ENCODE measurements around the gene WASF2.
"Not testable (repeated sequence)": the region's sequence is repeated elsewhere in the genome, so short reads cannot be mapped to it uniquely, and the experiment has no call there.

Gene WASF2, protein sequence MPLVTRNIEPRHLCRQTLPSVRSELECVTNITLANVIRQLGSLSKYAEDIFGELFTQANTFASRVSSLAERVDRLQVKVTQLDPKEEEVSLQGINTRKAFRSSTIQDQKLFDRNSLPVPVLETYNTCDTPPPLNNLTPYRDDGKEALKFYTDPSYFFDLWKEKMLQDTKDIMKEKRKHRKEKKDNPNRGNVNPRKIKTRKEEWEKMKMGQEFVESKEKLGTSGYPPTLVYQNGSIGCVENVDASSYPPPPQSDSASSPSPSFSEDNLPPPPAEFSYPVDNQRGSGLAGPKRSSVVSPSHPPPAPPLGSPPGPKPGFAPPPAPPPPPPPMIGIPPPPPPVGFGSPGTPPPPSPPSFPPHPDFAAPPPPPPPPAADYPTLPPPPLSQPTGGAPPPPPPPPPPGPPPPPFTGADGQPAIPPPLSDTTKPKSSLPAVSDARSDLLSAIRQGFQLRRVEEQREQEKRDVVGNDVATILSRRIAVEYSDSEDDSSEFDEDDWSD

DNA sequence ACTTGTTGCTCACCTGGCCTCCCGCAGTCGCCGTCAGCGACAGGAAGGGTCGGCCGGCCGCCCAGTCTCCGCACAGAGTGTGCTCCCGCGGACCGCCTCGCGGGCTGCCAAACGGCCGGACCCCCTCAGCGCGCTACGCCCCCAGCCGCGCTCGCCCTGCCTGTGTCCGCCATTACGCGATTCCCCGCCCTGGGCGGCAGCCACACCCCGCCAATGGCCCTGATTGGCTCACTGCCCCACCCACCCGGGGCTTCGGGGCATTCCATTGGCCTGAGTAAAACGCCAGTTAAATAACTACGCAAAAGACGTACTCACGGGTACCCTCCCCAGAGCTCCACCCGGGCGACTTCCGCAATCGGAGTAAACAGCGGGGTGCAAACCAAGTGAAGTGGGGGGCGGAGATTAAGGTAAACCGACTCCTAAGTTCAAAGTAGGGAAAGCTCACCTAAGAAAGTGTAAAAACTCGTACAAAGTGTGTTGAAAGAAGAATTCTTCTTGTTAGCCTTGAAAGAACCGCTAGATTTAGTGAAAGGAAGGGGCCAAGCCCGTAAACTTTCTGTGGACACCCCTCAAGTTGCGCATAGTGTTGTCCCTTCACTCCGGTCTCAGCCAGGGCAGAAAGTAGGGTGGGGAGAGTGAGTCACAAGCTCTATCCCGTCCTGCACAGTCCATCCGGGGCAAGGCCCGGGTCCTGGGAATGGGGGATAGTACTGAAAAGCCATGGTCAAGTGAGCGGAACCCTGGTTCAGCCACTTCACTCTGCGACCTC, at the start of gene WASF2:
Gene WASF2, minus strand, starts transcription at position 195 of the 769 bp plus-strand sequence. CDS start 61,277 bp downstream, outside the sequence.
- DNase-seq: peak; percentile 98

DNA sequence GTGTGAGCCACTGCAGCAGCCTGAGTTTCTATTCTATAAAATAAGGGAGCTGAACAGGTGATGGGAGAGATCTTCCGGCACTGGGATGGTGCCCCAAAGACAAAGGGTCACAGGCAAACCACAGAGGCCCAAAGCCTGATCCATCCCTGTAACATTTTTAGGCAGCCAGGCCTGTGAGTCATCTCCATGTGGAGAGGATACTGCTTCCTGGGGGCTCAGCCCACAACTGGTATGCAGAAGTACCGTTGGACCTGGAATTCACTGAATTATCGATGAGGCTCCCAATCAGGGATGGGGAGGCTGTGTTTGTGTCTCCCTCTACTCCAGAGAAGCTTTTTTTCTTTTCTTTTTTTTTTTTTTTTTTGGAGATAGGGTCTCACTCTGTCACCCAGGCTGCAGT, 48.8 kb upstream of the WASF2 start:
- DNase-seq: no peak

DNA sequence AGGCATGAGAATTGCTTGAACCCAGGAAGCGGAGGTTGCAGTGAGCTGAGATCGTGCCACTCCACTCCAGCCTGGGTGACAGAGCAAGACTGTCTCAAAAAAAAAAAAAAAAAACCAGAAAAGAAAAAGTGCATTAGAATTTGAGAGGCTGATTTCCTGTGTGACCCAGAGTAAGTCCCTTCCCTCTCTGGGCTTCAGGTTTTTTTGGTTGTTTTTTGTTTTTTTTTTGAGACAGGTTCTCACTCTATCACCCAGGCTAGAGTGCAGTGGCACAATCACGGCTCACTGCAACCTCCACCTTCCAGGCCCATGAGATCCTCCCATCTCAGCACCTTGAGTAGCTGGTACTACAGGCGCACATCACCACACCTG, 48.3 kb upstream of the WASF2 start:
- DNase-seq: not testable (repeated sequence)

DNA sequence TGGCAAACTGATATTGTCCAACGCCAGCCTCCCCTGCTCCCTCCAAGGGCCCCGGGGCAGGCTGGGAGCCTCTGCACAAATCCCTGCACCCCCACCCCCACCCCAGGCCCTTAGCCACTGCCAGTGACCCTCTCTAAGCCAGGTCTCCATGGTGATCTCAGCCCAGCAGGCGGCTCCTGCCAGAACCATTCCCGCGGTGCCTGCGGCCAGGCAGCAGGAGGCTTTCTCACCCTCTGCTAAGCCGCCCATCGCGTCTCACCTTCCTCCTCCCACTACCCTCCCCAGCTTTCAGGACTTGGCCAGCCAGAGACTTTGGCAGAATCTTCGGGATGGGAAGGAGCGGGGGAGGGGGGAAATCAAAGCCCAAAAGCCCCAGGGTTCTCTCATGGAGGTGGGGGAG, 46.8 kb upstream of the WASF2 start:
- DNase-seq: peak; percentile 80

DNA sequence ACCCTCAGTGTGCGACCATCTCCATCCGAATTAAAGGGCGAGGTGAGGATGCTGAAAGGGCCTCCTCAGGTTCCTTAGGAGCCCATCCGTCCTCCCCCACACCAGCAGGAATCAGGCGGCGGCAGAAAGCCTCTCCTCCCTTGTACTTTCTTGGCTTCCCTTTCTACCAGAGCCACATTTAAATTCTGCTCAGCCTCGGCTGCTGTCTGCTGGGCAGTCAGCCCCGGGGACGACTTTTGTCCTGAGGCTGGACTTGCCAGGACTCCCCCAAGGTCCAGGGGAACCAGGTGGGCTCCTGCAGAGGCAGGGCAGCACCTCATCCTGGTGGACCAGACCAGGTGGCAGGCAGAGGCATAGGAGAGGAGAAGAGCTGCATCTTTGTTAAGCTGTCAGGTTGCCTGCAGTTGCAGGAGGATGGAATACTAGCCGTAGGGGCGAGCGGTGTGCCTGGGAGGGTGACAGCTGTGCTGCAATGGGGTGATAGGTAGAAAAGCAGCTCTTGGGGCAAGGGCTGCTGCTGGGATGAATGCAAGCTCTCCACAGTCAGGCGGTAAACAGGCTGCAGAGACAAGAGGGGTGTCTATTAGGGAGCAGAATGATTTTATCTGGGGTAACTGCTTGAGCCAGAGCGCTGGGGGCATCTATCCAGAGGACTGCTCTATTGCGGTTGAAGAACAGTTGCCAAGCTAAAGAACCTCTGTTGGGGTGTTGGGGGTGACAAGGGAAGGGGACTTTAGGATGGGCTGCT, 46.2 kb upstream of the WASF2 start:
- DNase-seq: no peak

DNA sequence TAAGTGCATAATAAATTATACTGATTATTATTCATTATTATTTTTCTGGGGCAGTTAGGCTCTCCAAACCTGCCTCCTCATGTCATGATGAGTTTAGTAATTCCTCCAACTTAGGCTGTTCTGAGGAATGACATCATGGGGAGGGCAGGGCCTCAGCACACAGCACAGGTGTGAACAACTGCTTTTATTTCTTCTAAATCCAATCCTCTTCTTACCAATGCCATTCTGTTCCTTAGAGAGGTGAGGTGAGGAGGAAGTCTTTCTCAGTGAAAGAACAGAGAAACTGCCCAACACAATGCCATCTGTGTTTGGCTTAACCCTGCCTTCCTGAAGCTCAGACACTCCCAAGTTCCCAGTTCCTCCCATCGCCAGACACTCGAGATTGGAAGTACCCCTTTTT, 45.4 kb upstream of the WASF2 start:
- no peak for DNase-seq

DNA sequence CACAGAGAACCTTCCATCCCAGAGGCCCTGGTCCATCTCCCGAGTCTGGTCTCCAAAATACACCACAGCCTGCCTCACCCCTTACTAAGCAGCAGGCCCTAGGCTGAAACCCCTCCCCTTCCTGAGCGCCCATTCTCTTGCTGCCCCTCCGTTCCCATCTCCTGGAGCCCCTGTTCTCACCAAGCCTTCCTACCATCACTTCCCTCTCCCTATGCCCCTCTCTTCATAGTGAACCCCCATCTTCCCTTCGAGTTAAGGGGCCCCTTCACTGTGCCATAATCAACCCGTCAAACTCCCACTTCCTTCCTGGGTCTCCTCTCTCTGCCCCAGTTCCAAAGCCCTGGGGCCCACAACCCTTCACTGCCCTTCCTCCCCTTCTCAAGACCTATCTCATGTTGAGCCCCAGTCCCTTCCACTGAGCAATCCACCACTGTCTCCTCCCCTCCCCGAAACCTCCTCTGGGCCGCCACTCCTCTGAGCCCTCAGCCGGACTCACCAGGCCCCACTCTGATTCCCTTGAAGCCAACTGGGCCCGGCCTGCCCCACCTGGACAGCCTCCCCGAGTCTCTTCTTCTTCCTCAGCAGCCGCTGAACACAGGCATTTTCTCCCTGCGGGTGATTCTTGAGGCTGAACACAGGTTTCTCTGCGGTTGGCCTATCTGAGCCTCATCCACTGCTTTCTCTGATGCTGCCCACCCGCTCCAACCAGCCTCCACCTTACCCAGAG, 42.2 kb upstream of the WASF2 start:
- DNase-seq: no peak

DNA sequence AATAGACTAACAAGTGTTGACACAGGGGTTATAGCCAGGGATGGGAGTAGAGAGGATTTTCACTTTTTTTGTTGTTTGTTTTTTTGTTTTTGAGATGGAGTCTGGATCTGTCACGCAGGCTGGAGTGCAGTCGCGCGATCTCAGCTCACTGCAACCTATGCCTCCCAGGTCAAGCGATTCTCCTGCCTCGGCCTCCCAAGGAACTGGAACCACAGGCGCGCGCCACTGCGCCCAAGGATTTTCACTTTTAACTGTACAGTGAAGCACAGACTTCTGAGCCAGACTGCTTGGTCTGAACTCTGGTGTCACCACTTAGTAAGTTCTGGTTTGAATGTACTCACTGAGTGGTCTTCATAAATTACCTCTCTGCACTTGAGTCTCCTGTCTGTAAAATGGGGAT, 40.2 kb upstream of the WASF2 start:
- no peak for DNase-seq

DNA sequence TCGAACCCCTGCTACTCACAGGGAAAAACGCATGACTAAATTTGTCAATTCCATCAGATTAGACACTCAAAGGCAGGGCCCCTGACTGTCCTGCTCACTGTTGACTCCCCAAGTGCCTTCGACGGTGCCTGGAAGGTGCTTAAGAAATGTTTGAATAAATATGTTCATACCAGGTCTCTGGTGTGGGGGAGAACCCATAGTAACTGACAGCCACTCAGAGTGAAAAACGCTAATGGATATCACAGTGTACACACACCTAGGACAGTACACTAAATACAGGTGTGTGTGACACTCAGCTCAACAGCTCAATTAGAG, 39.7 kb upstream of the WASF2 start:
- DNase-seq: no peak

DNA sequence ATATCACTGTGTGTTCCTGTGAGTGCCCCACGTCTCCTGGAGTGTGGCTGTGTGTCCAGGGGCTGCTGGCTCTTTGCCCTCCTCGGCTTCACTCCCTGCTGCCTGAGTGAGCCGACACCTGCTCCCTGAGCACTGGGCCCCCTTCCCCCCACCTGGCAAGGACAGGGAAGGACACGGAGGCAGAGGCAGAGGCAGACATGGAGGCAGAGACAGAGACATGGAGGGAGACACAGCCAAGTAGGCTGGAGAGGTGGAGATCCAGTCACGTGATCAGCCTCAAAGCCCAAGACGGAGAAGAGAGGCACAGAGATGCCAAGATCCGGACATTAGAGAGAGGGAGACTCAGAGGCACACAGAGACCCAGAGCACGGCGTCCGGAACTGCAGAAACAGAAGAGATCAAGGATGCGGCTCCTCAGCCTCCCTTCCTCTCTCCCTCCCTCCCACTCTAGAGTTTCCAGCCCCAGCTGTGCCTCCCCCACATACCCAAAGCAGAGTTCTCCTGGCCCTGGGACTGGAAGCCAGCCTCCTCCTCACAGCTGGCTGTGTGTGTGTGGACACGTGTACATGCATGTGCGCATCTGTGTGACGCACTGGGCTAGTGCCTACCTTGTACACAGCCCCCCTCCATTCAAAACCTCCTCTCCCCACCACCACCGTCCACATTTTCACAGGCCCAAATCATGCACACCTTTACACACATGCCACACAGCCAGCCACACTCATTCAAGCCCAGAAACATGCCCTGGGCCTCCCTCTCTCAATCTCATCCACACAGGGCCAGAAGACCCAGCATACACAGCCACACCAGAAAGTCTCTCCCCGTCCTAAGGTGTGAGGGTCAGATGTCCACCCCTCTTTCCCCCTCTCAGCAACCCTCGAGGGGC, 39.1 kb upstream of the WASF2 start:
- peak; percentile 81 for DNase-seq

DNA sequence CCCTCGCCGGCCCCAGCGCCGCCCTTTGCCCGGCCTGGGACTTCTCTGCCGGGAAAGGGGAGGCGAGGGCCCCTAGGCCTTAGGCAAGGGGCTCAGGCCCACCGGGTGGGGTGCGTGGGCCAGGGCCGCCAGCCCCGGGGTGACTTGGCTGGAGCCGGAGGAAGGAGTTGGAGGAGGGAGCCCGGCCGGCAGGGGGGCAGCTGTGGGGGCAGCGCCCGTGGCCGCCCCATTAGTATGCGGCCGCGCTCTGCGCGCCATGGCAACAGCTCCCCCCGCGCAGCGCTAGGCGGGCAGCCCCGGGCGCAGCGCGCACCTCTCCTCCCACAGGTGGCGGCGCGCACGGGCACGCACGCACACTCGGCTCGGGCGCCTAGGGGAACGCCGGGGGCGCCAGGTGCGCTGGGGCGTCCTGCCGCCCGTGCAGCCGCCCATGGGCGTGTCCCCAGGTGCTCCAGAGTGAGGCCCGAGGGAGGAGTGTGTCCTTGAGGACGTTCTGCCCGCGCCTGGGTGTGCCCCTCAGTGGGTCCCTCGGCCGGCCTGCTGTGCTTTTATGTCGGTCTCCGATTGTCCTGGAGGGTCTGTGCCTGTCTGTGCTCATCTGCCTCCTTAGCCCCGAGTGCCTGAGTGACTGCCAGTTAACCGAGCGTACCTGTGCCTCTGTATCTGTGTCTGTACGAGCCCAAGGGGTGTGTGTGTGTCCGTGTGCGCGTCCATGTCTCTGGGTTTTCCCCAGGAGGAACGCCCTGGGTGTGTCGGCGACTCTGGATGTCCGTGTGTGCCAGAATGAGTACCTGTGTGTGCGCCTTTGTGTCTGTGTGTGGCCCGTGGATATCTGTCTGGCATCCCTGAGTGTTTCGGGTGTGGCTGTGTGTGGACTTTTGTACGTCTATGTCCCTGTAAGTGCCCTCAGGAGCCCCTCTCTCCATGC, 38.2 kb upstream of the WASF2 start:
- DNase-seq: peak; percentile 85

DNA sequence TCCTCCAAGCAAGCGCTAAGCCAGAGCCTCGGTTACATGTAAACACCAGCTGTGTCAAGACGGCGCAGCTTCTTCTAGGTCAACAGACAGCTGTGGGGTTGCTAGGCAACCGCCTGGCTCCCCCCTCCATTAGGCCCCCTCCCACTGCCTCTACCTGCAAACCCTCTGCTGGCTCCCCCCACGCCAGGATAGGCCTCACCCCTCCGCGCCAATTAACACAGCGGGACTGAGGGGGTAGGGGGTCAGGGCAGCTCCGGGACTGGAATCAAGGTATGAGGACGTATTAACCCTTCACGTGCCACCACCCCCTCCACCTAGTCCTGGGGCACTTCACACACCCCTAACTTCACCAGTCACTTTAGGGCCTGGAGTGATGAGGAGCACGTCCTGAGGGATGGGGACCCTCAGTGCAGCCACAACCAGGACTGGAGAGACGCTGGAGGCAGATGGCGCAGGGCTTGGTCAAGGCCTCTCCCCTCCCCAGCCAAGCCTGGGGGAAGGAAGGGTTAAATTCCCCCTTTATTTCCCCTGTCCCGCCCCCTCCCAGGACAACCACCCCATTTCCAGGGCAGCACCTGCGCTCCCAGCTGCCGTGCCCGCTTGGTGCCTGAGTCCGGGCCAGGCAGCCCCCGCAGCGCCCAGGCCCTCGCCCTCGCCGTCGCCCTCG, 37.4 kb upstream of the WASF2 start:
- DNase-seq: peak; percentile 88

DNA sequence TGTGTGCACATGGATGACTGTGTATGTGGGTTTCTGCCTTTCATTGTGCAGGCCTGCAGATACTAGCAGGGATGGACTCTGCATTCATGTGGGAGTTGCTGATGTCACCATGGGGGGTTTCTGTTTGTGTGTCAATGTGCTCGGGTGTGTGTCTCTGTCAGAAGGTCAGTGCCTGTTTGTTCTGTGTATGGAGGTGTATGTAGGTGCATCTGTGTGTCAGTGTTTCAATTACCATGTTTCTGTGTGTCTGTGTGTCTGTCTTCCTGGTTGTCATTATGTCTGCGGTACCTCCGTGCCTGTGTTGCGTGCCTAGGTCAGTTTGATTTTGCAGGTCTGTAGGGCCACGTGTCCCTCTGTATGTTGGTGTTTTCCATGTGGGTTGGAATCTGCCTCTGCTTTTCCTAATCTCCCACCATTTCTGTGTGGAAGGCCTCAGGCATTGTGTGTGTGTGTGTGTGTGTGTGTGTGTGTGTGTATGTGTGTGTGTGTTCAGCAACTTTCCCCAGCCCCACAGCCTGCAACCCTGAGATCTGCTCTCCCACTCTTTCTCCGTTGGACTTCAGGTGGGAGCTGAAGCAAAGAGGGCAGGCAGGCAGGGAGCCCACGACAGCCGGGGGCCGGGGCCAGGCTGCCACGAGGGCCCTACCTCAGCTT, 36.7 kb upstream of the WASF2 start:
- DNase-seq: no peak

DNA sequence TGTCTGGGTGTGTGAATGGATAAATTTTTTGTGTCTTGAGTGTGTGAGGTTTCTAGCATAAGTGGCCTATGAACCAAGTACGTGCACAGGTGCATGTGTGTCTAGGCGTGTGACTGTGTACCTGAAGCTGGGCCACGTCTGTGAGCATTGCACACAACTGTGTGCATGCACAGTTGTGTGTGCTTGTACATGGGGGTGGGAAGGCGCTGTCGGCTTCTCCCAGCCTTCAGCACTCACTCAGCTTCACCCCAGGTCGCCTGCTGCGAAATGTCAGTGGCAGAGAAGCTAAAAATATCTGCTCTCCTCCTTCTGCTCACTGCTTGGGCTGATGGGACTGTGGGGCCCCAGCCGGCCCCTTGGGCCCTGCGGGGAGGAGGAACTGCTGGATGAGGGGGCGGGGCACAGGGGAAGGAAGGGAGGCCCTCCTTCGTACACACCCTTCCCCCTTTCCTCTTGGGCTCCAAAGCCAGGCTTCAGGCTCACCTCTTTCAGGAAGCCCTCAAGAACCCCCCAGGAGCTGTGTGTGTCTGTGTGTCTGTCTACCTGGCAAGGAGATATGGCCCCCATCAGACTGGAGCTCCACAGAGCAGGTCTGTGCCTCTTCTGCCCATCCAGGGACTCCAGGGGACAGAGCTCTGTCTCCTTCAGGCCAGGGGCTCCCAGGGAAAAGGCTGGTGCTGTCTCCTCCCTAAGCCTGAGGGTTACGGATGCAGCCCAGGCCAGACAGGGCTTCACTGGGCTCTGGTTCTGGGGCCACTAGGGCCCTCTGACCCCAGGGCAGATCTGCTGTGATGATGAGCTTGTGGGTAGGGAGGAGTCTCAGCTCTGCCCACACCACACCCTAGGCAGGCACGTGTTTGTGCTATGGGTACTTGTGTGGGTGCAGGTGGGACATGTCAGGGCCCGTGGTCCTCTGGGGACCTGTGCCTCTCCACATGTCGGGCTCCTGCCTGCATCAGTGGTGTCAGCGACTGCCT, 35.6 kb upstream of the WASF2 start:
- peak; percentile 74 for DNase-seq

DNA sequence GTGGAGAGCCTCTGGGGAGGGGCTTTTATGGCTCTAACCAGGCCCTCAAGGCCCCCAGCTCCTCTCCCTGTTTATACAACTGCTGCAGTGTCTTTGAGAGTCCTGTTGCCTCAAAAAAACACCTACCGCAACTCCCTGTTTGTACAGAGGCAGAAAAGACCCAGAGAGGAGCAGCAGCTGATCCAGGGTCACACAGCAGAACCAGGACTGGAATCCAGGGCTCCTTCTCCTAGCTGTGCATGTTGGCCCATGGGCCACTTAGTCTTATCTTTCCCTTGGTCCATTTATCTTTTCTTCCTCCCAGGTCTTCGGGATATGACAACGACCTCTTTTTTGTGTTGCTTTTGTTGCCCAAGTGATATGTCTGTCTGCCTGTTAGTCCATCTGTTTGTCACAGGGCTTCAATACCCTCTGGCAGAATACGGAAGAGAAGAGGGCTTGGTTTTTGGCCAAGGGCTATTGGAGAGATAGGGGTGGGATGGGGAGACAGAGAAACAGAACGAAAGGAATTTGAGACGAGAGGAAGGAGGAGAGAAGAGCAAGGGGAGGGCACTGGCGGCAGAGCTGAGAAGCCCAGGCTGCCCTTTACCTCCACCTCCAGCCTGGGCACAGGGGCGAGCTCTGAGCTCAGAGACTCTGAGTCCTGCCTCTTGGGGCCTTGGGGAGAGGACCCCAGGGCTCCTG, 33.5 kb upstream of the WASF2 start:
- DNase-seq: no peak

DNA sequence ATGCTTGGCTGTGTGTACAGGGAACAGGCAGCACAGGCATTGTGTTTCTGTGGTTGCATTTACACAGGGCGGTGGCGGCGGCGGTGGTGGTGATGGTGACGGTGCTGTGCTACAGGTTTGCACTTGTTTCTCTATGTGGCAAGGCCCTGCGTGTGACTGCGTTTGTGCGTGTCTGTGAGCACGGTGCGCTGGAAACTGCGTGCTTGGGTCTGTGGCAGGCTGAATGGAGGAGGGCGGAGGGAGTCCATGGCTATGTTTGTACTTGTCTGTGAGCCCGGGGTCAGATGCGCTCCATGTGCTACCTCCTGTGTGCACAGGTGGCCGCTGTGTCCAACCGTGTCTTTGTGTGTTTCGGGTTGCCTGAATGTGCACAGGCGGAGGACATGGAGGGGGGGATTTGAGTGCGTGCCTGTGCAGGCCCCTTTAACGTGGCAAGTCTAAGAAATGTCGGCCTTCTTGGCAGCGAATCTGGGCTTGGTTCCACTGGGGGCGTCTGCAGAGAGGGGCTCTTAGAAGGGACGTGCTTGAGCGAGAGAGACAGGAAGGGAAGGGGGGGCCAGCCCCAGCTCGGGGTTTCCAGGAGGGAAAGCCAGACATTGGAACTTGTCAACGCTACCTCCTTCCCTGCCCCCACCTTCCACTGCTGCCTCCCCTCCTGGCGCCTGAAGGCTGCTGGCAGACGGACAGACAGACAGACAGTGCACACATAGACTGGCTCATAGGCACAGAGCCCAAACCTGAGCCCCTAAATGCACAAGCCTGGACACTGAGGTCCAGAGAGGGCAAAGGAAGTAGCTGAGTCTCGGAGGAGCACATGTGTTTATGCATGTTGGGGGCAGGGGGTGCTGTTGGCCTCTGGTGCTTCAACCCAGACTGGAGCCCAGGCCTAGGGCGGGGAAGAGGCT, 32.7 kb upstream of the WASF2 start:
- peak; percentile 60 for DNase-seq

Measured in retina (tissue), 1 donor.